Hepatocyte (in vitro differentiated cells): ENCODE measurements around the gene GALNT8. TPM values are rescaled to one million over a fixed set of nuclear protein-coding genes. Genes with fewer than 3 reads are reported as not detected.

Source experiments
- DNase-seq: peaks from one replicate; pipeline ENCODE4 v3.0.0-alpha.2; 2016; ENCODE audit warnings: low spot score
- H2AFZ ChIP-seq: fragments of 200-600 bp; sonication (generic); 2 replicates; pipeline ENCODE4 v1.6.0; 2016; ENCODE audit warnings: antibody characterized with exemption, mild to moderate bottlenecking
- H3K27ac ChIP-seq: fragments of 200-600 bp; sonication (generic); 2 replicates; pipeline ENCODE4 v1.5.1; 2016; ENCODE audit warnings: mild to moderate bottlenecking
- H3K27me3 ChIP-seq: fragments of 200-600 bp; sonication (generic); 2 replicates; pipeline ENCODE4 v1.6.1; 2016
- H3K36me3 ChIP-seq: fragments of 200-600 bp; sonication (generic); replicated peaks from 2 replicates; pipeline ENCODE4 v1.5.1; 2016; ENCODE audit warnings: low read depth; ENCODE audit not compliant: insufficient read depth
- H3K4me1 ChIP-seq: fragments of 200-600 bp; sonication (generic); 2 replicates; pipeline ENCODE4 v1.5.1; 2016; ENCODE audit warnings: mild to moderate bottlenecking, moderate library complexity; ENCODE audit not compliant: insufficient read depth
- H3K4me2 ChIP-seq: fragments of 200-600 bp; sonication (generic); 2 replicates; pipeline ENCODE4 v1.6.0; 2016
- H3K4me3 ChIP-seq: fragments of 200-600 bp; sonication (generic); 2 replicates; pipeline ENCODE4 v1.5.1; 2016; ENCODE audit warnings: mild to moderate bottlenecking
- H3K79me2 ChIP-seq: fragments of 200-600 bp; sonication (generic); 2 replicates; pipeline ENCODE4 v1.6.0; 2017; ENCODE audit warnings: mild to moderate bottlenecking
- H3K9me2 ChIP-seq: fragments of 200-600 bp; sonication (generic); replicated peaks from 2 replicates; pipeline ENCODE4 v1.6.0; 2017; ENCODE audit warnings: mild to moderate bottlenecking; ENCODE audit not compliant: insufficient read depth
- H3K9me3 ChIP-seq: fragments of 200-600 bp; sonication (generic); 2 replicates; pipeline ENCODE4 v1.5.1; 2016; ENCODE audit warnings: low read depth, mild to moderate bottlenecking
- H4K20me1 ChIP-seq: fragments of 200-600 bp; sonication (generic); 2 replicates; pipeline ENCODE4 v1.6.0; 2016; ENCODE audit warnings: mild to moderate bottlenecking; ENCODE audit not compliant: insufficient read depth, poor library complexity, severe bottlenecking
- CTCF ChIP-seq: fragments of 200-600 bp; sonication (generic); IDR thresholded peaks from 2 replicates; pipeline ENCODE4 v1.5.1; 2016; ENCODE audit warnings: antibody characterized with exemption, mild to moderate bottlenecking; ENCODE audit not compliant: poor library complexity
- EZH2 ChIP-seq: fragments of 200-600 bp; sonication (generic); IDR thresholded peaks from 2 replicates; pipeline ENCODE4 v1.6.1; 2016; ENCODE audit warnings: antibody characterized with exemption, mild to moderate bottlenecking, borderline replicate concordance
- EZH2phosphoT487 ChIP-seq: fragments of 200-600 bp; sonication (generic); IDR thresholded peaks from one replicate; pipeline ENCODE4 v1.6.1; 2018; ENCODE audit warnings: antibody characterized with exemption, mild to moderate bottlenecking, low read depth, moderate library complexity; ENCODE audit not compliant: unreplicated experiment, severe bottlenecking
- WGBS: methylation state at CpG from one replicate; pipeline ENCODE4 v1.1.6; 2016; ENCODE audit warnings: low lambda C conversion rate; ENCODE audit errors: missing lambda C conversion rate; 5-methylcytosine and 5-hydroxymethylcytosine counted together
- polyA plus RNA-seq: library from polyadenylated mRNA; unstranded; fragments of >200 nt; fragmentation: Nextera tagmentation; extraction: Ambion mirVana; gene quantifications from 2 replicates; pipeline ENCODE4 v1.2.1, GENCODE V29; 2016
- total RNA-seq: library from RNA; depleted of rRNA; stranded (reverse); fragments of >200 nt; gene quantifications from 2 replicates; pipeline ENCODE4 v1.2.3, GENCODE V29; 2014

GALNT8 gene
- total and polyA plus RNA-seq, 2 experiments from 2014 or later: 1.0 to 2.5 TPM

GRCh38 chr12:4809013-4809448 is 88.8 kb downstream of the GALNT8 start:
- 2% methylated on average over 24 of the region's 35 CpGs for WGBS
- Histone ChIP-seq H3K27me3 (peaks cover 68% of the 10 kb centered on the region), H3K79me2 (no peaks in the 10 kb centered on the region), H3K27ac (no peak overlapping the region), H3K4me2 (peak overlapping the region; percentile 91), H3K9me3 (no peaks in the 10 kb centered on the region), H3K36me3 (no peaks in the 10 kb centered on the region), H2AFZ (peak overlapping the region; percentile 45), H3K4me3 (peak overlapping the region; percentile 58), H4K20me1 (no peaks in the 10 kb centered on the region), H3K4me1 (no peaks in the 10 kb centered on the region), H3K9me2 (no peaks in the 10 kb centered on the region)
- TF ChIP-seq CTCF: no peak
- no peak for TF ChIP-seq EZH2
- no peak for TF ChIP-seq EZH2phosphoT487
- peak; percentile 53 for DNase-seq

GRCh38 chr12:4809449-4810218 is 89.4 kb downstream of the GALNT8 start:
- Histone ChIP-seq H3K4me3 (peak overlapping the region; percentile 58), H4K20me1 (no peaks in the 10 kb centered on the region), H3K27ac (no peak overlapping the region), H3K9me3 (no peaks in the 10 kb centered on the region), H3K36me3 (no peaks in the 10 kb centered on the region), H2AFZ (peak overlapping the region; percentile 45), H3K27me3 (peaks cover 73% of the 10 kb centered on the region), H3K4me2 (peak overlapping the region; percentile 91), H3K79me2 (no peaks in the 10 kb centered on the region), H3K4me1 (no peaks in the 10 kb centered on the region), H3K9me2 (no peaks in the 10 kb centered on the region)
- 1% methylated on average over 62 of the region's 80 CpGs for WGBS
- no peak for TF ChIP-seq CTCF
- TF ChIP-seq EZH2: peak; percentile 65
- TF ChIP-seq EZH2phosphoT487: no peak
- DNase-seq: peak; percentile 24

GRCh38 chr12:4810219-4810671 is 90.0 kb downstream of the GALNT8 start:
- H3K9me3 ChIP-seq: no peaks in the 10 kb centered on the region
- H3K36me3 ChIP-seq: no peaks in the 10 kb centered on the region
- WGBS: 42% methylated on average over 33 of the region's 34 CpGs
- TF ChIP-seq EZH2phosphoT487 (no peak), CTCF (no peak), EZH2 (no peak)
- peak overlapping the region; percentile 45 for H2AFZ ChIP-seq
- no peak overlapping the region for H3K4me3 ChIP-seq
- H4K20me1 ChIP-seq: no peaks in the 10 kb centered on the region
- H3K9me2 ChIP-seq: no peaks in the 10 kb centered on the region
- DNase-seq: no peak
- no peak overlapping the region for H3K27ac ChIP-seq
- peaks cover 77% of the 10 kb centered on the region for H3K27me3 ChIP-seq
- no peaks in the 10 kb centered on the region for H3K4me1 ChIP-seq
- H3K4me2 ChIP-seq: peak overlapping the region; percentile 91
- no peaks in the 10 kb centered on the region for H3K79me2 ChIP-seq
